Measurements from ENCODE around the gene PPM1D. TPM values are rescaled to one million over a fixed set of nuclear protein-coding genes. Genes with fewer than 3 reads are reported as not detected.

Gene PPM1D
- total and polyA plus RNA-seq, 2 of the 13 experiments (the other 11 are each of a cell fraction or from before 2014, with no cell fraction given), result 8.0 to 26.2 TPM

DNA sequence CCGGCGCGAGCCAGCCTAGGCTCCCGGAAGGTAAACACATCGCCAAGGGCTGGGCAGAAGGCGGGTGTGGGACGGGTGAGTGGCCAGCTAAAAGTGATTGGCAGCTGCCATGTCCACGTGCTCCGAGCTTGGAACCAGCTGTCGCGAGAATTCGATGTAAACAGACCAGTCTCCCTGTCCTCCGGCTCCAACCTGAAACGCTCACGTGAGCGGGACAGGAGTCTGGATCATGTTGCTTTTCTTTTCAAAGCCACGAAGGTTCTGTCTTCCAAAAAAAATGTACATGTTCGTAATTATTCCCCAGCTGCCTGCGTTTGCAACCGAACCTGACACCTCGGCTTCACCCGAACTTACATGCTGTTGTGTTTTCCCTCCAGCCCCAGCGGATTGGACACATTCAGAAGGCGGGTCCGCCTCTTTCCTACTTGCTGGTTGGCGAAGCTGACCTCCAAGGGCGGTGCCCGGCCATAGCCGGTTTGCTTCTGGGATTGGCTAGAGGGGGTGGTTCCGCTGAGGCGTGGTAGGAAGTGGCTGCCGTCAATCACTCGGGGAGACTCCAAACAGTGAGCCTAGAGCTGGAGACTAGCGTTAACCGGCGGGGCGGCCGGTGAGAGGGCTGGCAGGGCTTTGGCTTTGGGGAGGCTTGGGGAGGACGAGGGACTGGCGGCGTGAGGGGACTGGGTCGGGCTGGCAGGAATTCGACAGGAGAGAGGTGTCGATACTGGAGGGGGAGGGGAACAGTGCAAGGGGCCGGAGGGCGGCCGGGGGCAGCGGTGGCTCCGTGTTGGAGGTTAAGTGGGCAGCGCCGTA, 77.5 kb downstream of the PPM1D start, which contains the start of gene BCAS3 (continued):
- TF ChIP-seq DNMT1 (CRISPR knock-in tag; IDR thresholded peaks at IDR 0.05) (0 out of 2 replicates have a peak, but pooled peaks have one; percentile 93), ZZZ3 (CRISPR knock-in tag; IDR thresholded peaks at IDR 0.05; ENCODE audit: borderline replicate concordance) (peak; percentile 83; the same call in 1 of the 2 replicates), SAFB2 (CRISPR knock-in tag; IDR thresholded peaks at IDR 0.05; ENCODE audit: borderline replicate concordance, low read depth) (no peak; the same call in 1 of the 2 replicates), PHF20 (CRISPR knock-in tag; IDR thresholded peaks at IDR 0.05) (peak; percentile 84), PAX8 (CRISPR knock-in tag; IDR thresholded peaks at IDR 0.05; ENCODE audit: borderline replicate concordance) (no peak), ZIK1 (CRISPR knock-in tag; IDR thresholded peaks at IDR 0.05; ENCODE audit: borderline replicate concordance, low read depth) (no peak; the same call in 1 of the 2 replicates), SIN3B (IDR thresholded peaks at IDR 0.05; ENCODE audit: low read length) (peak; percentile 87), XRCC5 (optimal IDR thresholded peaks at IDR 0.05; ENCODE audit: low read length) (peak; percentile 92), SIX4 (CRISPR knock-in tag; IDR thresholded peaks at IDR 0.05) (peak; percentile 62; the same call in 1 of the 2 replicates), SNAPC2 (CRISPR knock-in tag; IDR thresholded peaks at IDR 0.05) (peak; percentile 92), TOE1 (CRISPR knock-in tag; IDR thresholded peaks at IDR 0.05) (peak; percentile 91; the same call in 1 of the 2 replicates), ZNF572 (CRISPR knock-in tag; IDR thresholded peaks at IDR 0.05) (peak; percentile 19; the same call in 1 of the 2 replicates), ZNF333 (CRISPR knock-in tag; IDR thresholded peaks at IDR 0.05; ENCODE audit: borderline replicate concordance) (peak; percentile 92; the same call in 1 of the 2 replicates), ZNF136 (CRISPR knock-in tag; IDR thresholded peaks at IDR 0.05; ENCODE audit: low read depth) (peak; percentile 46; the same call in 1 of the 2 replicates), RELA (CRISPR knock-in tag; IDR thresholded peaks at IDR 0.05) (no peak)
- TF ChIP-seq, protein P1, sequence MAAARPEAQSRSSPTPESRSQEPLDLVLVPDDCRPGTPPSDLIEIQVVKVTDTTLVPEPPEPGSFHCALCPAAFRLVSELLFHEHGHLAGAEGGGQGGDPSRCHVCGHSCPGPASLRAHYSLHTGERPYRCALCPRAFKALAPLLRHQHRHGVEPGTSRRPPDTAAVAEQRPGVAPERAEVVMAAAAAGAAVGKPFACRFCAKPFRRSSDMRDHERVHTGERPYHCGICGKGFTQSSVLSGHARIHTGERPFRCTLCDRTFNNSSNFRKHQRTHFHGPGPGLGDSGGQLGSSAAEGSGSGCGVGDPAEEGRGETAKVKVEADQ (CRISPR knock-in tag; IDR thresholded peaks at IDR 0.05; ENCODE audit: borderline replicate concordance), result peak; percentile 95; the same call in 1 of the 2 replicates
- TF ChIP-seq, protein P2, sequence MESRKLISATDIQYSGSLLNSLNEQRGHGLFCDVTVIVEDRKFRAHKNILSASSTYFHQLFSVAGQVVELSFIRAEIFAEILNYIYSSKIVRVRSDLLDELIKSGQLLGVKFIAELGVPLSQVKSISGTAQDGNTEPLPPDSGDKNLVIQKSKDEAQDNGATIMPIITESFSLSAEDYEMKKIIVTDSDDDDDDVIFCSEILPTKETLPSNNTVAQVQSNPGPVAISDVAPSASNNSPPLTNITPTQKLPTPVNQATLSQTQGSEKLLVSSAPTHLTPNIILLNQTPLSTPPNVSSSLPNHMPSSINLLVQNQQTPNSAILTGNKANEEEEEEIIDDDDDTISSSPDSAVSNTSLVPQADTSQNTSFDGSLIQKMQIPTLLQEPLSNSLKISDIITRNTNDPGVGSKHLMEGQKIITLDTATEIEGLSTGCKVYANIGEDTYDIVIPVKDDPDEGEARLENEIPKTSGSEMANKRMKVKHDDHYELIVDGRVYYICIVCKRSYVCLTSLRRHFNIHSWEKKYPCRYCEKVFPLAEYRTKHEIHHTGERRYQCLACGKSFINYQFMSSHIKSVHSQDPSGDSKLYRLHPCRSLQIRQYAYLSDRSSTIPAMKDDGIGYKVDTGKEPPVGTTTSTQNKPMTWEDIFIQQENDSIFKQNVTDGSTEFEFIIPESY (CRISPR knock-in tag; IDR thresholded peaks at IDR 0.05), result 0 out of 2 replicates have a peak, but pooled peaks have one; percentile 42
- TF ChIP-seq, protein P3, sequence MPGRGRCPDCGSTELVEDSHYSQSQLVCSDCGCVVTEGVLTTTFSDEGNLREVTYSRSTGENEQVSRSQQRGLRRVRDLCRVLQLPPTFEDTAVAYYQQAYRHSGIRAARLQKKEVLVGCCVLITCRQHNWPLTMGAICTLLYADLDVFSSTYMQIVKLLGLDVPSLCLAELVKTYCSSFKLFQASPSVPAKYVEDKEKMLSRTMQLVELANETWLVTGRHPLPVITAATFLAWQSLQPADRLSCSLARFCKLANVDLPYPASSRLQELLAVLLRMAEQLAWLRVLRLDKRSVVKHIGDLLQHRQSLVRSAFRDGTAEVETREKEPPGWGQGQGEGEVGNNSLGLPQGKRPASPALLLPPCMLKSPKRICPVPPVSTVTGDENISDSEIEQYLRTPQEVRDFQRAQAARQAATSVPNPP (CRISPR knock-in tag; IDR thresholded peaks at IDR 0.05), result peak; percentile 13; the same call in 1 of the 2 replicates
- TF ChIP-seq, protein P4, sequence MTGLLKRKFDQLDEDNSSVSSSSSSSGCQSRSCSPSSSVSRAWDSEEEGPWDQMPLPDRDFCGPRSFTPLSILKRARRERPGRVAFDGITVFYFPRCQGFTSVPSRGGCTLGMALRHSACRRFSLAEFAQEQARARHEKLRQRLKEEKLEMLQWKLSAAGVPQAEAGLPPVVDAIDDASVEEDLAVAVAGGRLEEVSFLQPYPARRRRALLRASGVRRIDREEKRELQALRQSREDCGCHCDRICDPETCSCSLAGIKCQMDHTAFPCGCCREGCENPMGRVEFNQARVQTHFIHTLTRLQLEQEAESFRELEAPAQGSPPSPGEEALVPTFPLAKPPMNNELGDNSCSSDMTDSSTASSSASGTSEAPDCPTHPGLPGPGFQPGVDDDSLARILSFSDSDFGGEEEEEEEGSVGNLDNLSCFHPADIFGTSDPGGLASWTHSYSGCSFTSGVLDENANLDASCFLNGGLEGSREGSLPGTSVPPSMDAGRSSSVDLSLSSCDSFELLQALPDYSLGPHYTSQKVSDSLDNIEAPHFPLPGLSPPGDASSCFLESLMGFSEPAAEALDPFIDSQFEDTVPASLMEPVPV (CRISPR knock-in tag; IDR thresholded peaks at IDR 0.05), result peak; percentile 91; the same call in 1 of the 2 replicates
- TF ChIP-seq, protein P5, sequence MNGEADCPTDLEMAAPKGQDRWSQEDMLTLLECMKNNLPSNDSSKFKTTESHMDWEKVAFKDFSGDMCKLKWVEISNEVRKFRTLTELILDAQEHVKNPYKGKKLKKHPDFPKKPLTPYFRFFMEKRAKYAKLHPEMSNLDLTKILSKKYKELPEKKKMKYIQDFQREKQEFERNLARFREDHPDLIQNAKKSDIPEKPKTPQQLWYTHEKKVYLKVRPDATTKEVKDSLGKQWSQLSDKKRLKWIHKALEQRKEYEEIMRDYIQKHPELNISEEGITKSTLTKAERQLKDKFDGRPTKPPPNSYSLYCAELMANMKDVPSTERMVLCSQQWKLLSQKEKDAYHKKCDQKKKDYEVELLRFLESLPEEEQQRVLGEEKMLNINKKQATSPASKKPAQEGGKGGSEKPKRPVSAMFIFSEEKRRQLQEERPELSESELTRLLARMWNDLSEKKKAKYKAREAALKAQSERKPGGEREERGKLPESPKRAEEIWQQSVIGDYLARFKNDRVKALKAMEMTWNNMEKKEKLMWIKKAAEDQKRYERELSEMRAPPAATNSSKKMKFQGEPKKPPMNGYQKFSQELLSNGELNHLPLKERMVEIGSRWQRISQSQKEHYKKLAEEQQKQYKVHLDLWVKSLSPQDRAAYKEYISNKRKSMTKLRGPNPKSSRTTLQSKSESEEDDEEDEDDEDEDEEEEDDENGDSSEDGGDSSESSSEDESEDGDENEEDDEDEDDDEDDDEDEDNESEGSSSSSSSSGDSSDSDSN (CRISPR knock-in tag; IDR thresholded peaks at IDR 0.05), result peak; percentile 75

All from HepG2 (cell line).